Colonic mucosa (tissue), 4 donors: ENCODE data around the gene MORN1. TPM values are rescaled to one million over a fixed set of nuclear protein-coding genes. Genes with fewer than 3 reads are reported as not detected.
"Not testable (repeated sequence)": the region's sequence is repeated elsewhere in the genome, so short reads cannot be mapped to it uniquely, and the experiment has no call there.

Experiments
- DNase-seq: peaks from one replicate; pipeline ENCODE4 v3.0.0-alpha.2; 2020
- H3K27ac ChIP-seq: fragments of 200-600 bp; one replicate; pipeline ENCODE4 v1.8.0; 2021
- H3K27me3 ChIP-seq: fragments of 200-600 bp; one replicate; pipeline ENCODE4 v1.8.0; 2021
- H3K36me3 ChIP-seq: fragments of 200-600 bp; one replicate; pipeline ENCODE4 v1.8.0; 2021
- H3K4me1 ChIP-seq: fragments of 200-600 bp; one replicate; pipeline ENCODE4 v1.8.0; 2021; ENCODE audit warnings: mild to moderate bottlenecking
- H3K4me3 ChIP-seq: fragments of 200-600 bp; one replicate; pipeline ENCODE4 v1.8.0; 2021
- H3K9ac ChIP-seq, 2 donors: one replicate each; pipeline ENCODE4 v1.7.0; 2013; ENCODE audit warnings: control low read depth in 2 of 2, low read depth in 2 of 2, low read length in 2 of 2
- H3K9me3 ChIP-seq: fragments of 200-600 bp; one replicate; pipeline ENCODE4 v1.8.0; 2021
- CTCF ChIP-seq: fragments of 200-600 bp; IDR thresholded peaks from one replicate; pipeline ENCODE4 v1.8.0; 2022; ENCODE audit warnings: antibody characterized with exemption, mild to moderate bottlenecking
- intact Hi-C: fragments of 100-400 bp; cut with DNase I; formaldehyde crosslinking; loops from one replicate; pipeline ENCODE4 v1.14.1; 2022
- total RNA-seq, 2 donors: library from RNA; stranded (reverse); fragmentation: NEBNext Ultra II Directional in 1 of 2; extraction: Animal tissue kit (Norgen Biotek cat#: 25700) in 1 of 2; gene quantifications; one replicate each; pipeline ENCODE4 v1.2.1, GENCODE V29; 2021
- donor health status: healthy.
- donor health status: DM: no; HTN: no; CAD: no.
- donor health status: DM: no; HTN: no; CAD: no.

The MORN1 gene
- total RNA-seq, 2 donors from 2014 or later: 11.3 to 18.9 TPM

DNA sequence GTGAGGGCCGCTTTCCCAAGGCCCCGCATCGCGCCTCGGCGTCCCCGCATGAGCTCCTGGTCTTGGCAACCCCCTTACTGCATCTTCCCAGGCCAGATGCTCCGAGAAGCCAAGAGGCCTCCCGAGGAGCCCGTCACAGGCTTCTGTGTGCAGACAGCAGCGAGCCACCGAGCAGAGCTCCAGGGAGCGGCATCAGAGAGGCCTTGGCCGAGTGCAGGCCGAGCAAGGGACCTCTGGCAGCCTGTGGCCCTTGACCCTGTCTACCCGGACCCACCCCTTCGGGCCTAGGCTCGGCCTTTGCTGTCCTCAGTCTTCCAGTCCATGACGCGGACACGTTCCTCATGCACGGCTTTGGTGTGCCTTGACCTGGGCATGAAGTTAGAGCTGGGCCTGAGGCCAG, 63.5 kb downstream of the MORN1 start:
- H3K4me3 ChIP-seq: no peak overlapping the region
- no peak overlapping the region for H3K27ac ChIP-seq
- intact Hi-C loops: no loop called here
- no peaks in the 10 kb centered on the region for H3K4me1 ChIP-seq
- no peaks in the 10 kb centered on the region for H3K27me3 ChIP-seq
- no peaks in the 10 kb centered on the region for H3K36me3 ChIP-seq
- TF ChIP-seq CTCF: no peak
- DNase-seq: no peak
- H3K9me3 ChIP-seq: no peaks in the 10 kb centered on the region
- H3K9ac ChIP-seq: no peak overlapping the region

GRCh38 chr1:2327162-2327561, 64.2 kb downstream of the MORN1 start:
- H3K9ac ChIP-seq, H3K27ac ChIP-seq, H3K27me3 ChIP-seq, H3K4me3 ChIP-seq, H3K4me1 ChIP-seq, intact Hi-C loops, H3K36me3 ChIP-seq, DNase-seq, H3K9me3 ChIP-seq: not testable (repeated sequence)

DNA sequence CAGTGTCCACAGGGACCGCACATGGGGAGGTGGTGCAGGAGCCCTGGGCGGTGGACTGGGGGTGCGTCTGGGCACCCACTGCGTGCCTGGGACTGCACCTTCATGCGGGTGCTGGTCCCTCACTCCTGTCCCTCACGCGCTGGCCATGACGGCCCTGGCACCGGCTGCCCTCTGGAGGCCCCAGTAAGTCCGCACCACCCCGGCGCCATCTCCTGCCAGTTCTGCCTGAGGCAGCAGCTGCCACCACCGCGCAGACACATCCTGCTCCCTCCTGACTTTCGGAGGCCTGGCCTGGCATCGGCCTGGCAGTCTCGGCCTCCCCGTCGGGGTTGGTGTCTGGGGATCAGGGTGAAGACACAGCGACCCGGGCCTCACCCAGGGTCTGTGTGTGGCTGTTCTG, 64.8 kb downstream of the MORN1 start:
- intact Hi-C loops: no loop called here
- Histone ChIP-seq H3K36me3 (no peaks in the 10 kb centered on the region), H3K9me3 (no peaks in the 10 kb centered on the region), H3K9ac (no peak overlapping the region), H3K4me3 (no peak overlapping the region), H3K27ac (no peak overlapping the region), H3K4me1 (no peaks in the 10 kb centered on the region), H3K27me3 (peaks cover 11% of the 10 kb centered on the region)
- TF ChIP-seq CTCF: no peak
- DNase-seq: no peak

GRCh38 chr1:2324553-2325366, 66.6 kb downstream of the MORN1 start:
- H3K27ac ChIP-seq: no peak overlapping the region
- intact Hi-C loops: no loop called here
- H3K27me3 ChIP-seq: peaks cover 12% of the 10 kb centered on the region
- H3K9me3 ChIP-seq: no peaks in the 10 kb centered on the region
- TF ChIP-seq CTCF: no peak
- H3K9ac ChIP-seq: no peak overlapping the region
- no peaks in the 10 kb centered on the region for H3K4me1 ChIP-seq
- no peak overlapping the region for H3K4me3 ChIP-seq
- no peak for DNase-seq
- no peaks in the 10 kb centered on the region for H3K36me3 ChIP-seq

GRCh38 chr1:2323451-2323974, 67.8 kb downstream of the MORN1 start:
- intact Hi-C loops: no loop called here
- TF ChIP-seq CTCF: no peak
- no peak for DNase-seq
- Histone ChIP-seq H3K27me3 (peaks cover 12% of the 10 kb centered on the region), H3K4me1 (no peaks in the 10 kb centered on the region), H3K4me3 (no peak overlapping the region), H3K27ac (no peak overlapping the region), H3K9me3 (no peaks in the 10 kb centered on the region), H3K9ac (no peak overlapping the region), H3K36me3 (no peaks in the 10 kb centered on the region)

- H3K4me1 ChIP-seq: no peaks in the 10 kb centered on the region
- intact Hi-C loops: no loop called here
Observed at GRCh38 chr1:2322581-2323211, 68.7 kb downstream of the MORN1 start.

More at GRCh38 chr1:2322581-2323211, 68.7 kb downstream of the MORN1 start:
- Histone ChIP-seq H3K27ac (no peak overlapping the region), H3K4me3 (no peak overlapping the region), H3K27me3 (peaks cover 12% of the 10 kb centered on the region), H3K36me3 (no peaks in the 10 kb centered on the region), H3K9ac (peak overlapping the region in 1 of 2 donors; percentile 33), H3K9me3 (no peaks in the 10 kb centered on the region)
- no peak for DNase-seq
- TF ChIP-seq CTCF: no peak
